Pancreas (tissue), 10 donors: ENCODE data around the gene LHFPL5. TPM values are rescaled to one million over a fixed set of nuclear protein-coding genes. Genes with fewer than 3 reads are reported as not detected.

Experiments used
- ATAC-seq, 4 donors: fragments of 200-7000 bp; cut with Tn5 transposase; one replicate each; pipeline versions ENCODE4 v1.8.0 to v1.9.1; 2020; ENCODE audit warnings: mild to moderate bottlenecking in 4 of 4, moderate library complexity in 4 of 4
- DNase-seq, 6 donors: peaks; one replicate each; pipeline ENCODE4 v3.0.0-alpha.2; 2020
- FAIRE-seq: peaks from 2 replicates; lab custom pipeline; 2012; peaks lifted over from hg19 to GRCh38; lab: Jason Lieb, UNC
- H3K27ac ChIP-seq, 4 donors: fragments of 200-600 bp; sonication (generic); 1 replicate in 3 of 4; 2 replicates in 1 of 4; pipeline versions ENCODE4 v1.5.0 to v1.8.0; 2020
- H3K27me3 ChIP-seq, 4 donors: fragments of 200-600 bp; one replicate each; pipeline ENCODE4 v1.8.0; 2021
- H3K36me3 ChIP-seq, 3 donors: fragments of 200-600 bp; sonication (generic) in 1 of 3; one replicate each; pipeline versions ENCODE4 v1.5.0 to v1.8.0; 2020 to 2021
- H3K4me1 ChIP-seq, 3 donors: fragments of 200-600 bp; one replicate each; pipeline ENCODE4 v1.8.0; 2021
- H3K4me3 ChIP-seq, 4 donors: fragments of 200-600 bp; sonication (generic) in 2 of 4; one replicate each; pipeline versions ENCODE4 v1.5.0 to v1.8.0; 2020 to 2021
- H3K9me3 ChIP-seq, 4 donors: fragments of 200-600 bp; one replicate each; pipeline ENCODE4 v1.8.0; 2021
- CTCF ChIP-seq, 4 donors: fragments of 200-600 bp; sonication (generic) in 3 of 4; IDR thresholded peaks; one replicate each; pipeline versions ENCODE4 v1.5.0 to v1.8.0; 2021; ENCODE audit warnings: antibody characterized with exemption in 4 of 4
- WGBS, 2 donors: extraction: QIAGEN DNeasy Blood & Tissue Kit; methylation state at CpG; one replicate each; pipeline ENCODE4 v1.1.7; 2013; 5-methylcytosine and 5-hydroxymethylcytosine counted together
- intact Hi-C, 3 donors: fragments of 100-400 bp; cut with DNase I; formaldehyde crosslinking; loops; one replicate each; pipeline versions ENCODE4 v1.11.1 to v1.14.2; 2022
- polyA plus RNA-seq, 2 donors: library from polyadenylated mRNA; stranded (reverse); fragments of 200-250 nt; gene quantifications; one replicate each; pipeline ENCODE4 v1.2.3, GENCODE V29; 2013
- total RNA-seq, 6 donors: library from RNA; stranded (reverse); fragmentation: NEBNext Ultra II Directional in 4 of 6; extraction: Animal tissue kit (Norgen Biotek cat#: 25700) in 4 of 6; gene quantifications; one replicate each; pipeline versions ENCODE4 v1.2.1 to v1.2.4, GENCODE V29; 2021 to 2023
- donor health status: healthy with polysubstance abuse.
- donor health status: DM: no; HTN: no; CAD: no; lungs with moderate emphysema.
- donor health status: DM: no; HTN: no; CAD: no.
- donor health status: control.
- donor health status: control.
- donor health status: Bipolar disorder and iron deficiency.
- donor health status: DM: yes; HTN: yes; CAD: no.
- donor health status: DM: no; HTN: no; CAD: no.
- donor health status: DM: no; HTN: no; CAD: no.
- donor health status: DM: yes; HTN: yes; CAD: no.

LHFPL5 gene
- total and polyA plus RNA-seq, 8 donors, result 1.3 to 4.2 (median 2.8) TPM

DNA sequence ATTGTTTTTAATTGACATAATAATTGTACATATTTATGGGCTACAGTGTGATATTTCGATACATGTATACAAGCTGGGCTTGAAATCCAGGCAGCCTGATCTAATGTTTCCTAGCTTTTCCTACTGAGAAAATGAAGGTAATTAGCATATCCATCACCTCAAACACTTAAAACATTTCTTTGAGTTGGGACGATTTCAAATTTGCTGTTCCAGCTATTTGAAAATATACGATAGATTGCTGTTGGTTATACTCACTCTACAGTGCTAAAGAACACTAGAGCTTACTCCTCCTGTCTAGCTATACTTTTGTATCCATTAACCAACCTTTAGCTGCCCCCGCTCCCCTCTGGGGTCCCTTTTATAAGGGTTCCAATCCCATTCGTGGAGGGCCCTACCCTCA lies 4.7 kb downstream of the LHFPL5 start:
- Histone ChIP-seq H3K4me1 (peaks cover 0 to 3% (median 0%) of the 10 kb centered on the region in 3 donors), H3K9me3 (no peaks in the 10 kb centered on the region), H3K27me3 (no peaks in the 10 kb centered on the region), H3K4me3 (no peak overlapping the region), H3K36me3 (no peaks in the 10 kb centered on the region), H3K27ac (no peak overlapping the region)
- 80 to 84% methylated on average over 5 of the region's 5 CpGs for WGBS, 2 donors
- no peak for ATAC-seq
- DNase-seq, result no peak
- TF ChIP-seq CTCF (IDR thresholded peaks at IDR 0.05), result no peak
- intact Hi-C loops, result no loop called here
- FAIRE-seq, result no peak

- ATAC-seq, result peak; percentile 67 to 93 (median 80)
- TF ChIP-seq CTCF (IDR thresholded peaks at IDR 0.05), result no peak
These were observed 6.0 kb downstream of the LHFPL5 start for GRCh38 chr6:35810971-35811698.

GRCh38 chr6:35811699-35811995 lies 6.5 kb downstream of the LHFPL5 start:
- Histone ChIP-seq H3K4me1 (peaks cover 0 to 3% (median 0%) of the 10 kb centered on the region in 3 donors), H3K27ac (peak overlapping the region in 1 of 4 donors; percentile 28), H3K9me3 (no peaks in the 10 kb centered on the region), H3K27me3 (no peaks in the 10 kb centered on the region), H3K4me3 (no peak overlapping the region), H3K36me3 (no peaks in the 10 kb centered on the region)
- DNase-seq, result no peak
- ATAC-seq, result no peak
- WGBS, 2 donors, result 84 to 88% methylated on average over 6 of the region's 6 CpGs
- no peak for TF ChIP-seq CTCF (IDR thresholded peaks at IDR 0.05)
- no peak for FAIRE-seq
- intact Hi-C loops, result no loop called here

More at GRCh38 chr6:35810971-35811698, 6.0 kb downstream of the LHFPL5 start:
- intact Hi-C loops, result no loop called here
- Histone ChIP-seq H3K27me3 (no peaks in the 10 kb centered on the region), H3K36me3 (no peaks in the 10 kb centered on the region), H3K4me1 (peaks cover 0 to 3% (median 0%) of the 10 kb centered on the region in 3 donors), H3K9me3 (no peaks in the 10 kb centered on the region), H3K27ac (peak overlapping the region in 1 of 4 donors; percentile 28), H3K4me3 (no peak overlapping the region)
- 75 to 77% methylated on average over 14 of the region's 14 CpGs for WGBS, 2 donors
- DNase-seq (peak in 1 of 6 donors; percentile 42), FAIRE-seq (no peak)

GRCh38 chr6:35817515-35817914 lies 12.4 kb downstream of the LHFPL5 start:
- FAIRE-seq, result no peak

More at GRCh38 chr6:35817515-35817914, 12.4 kb downstream of the LHFPL5 start:
- H3K4me3 ChIP-seq, result no peak overlapping the region
- ATAC-seq (no peak), DNase-seq (no peak)
- H3K4me1 ChIP-seq, result no peaks in the 10 kb centered on the region
- H3K27ac ChIP-seq, result no peak overlapping the region
- no peaks in the 10 kb centered on the region for H3K9me3 ChIP-seq
- no peaks in the 10 kb centered on the region for H3K36me3 ChIP-seq
- no peaks in the 10 kb centered on the region for H3K27me3 ChIP-seq
- no peak for TF ChIP-seq CTCF (IDR thresholded peaks at IDR 0.05)
- intact Hi-C loops, result no loop called here
